ENCODE data around the gene JPH2. TPM values are rescaled to one million over a fixed set of nuclear protein-coding genes. Genes with fewer than 3 reads are reported as not detected.

The JPH2 gene
- polyA plus RNA-seq, 3 donors: 1.6 to 1.8 (median 1.7) TPM

GRCh38 chr20:44102582-44102981 lies 84.4 kb downstream of the JPH2 start:
- DNase-seq: no peak

DNA sequence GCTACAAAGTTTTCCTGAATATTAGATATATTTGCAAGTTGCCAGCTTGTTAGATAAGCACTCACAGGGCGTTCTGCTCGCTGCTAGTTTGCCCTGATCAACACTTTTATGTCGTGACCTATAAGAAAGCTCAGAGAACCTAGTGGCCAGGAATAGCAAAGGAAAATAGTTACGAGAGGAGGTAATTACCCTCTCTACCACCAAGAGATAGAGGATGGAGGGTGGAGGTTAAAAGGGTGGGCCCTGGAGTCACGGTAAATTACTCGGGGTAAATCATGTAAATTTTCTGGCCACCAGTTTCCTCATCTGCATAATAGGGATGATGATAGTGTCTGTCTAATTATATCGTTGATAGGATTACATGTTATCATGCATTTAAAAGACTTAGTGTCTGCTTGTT lies 87.2 kb downstream of the JPH2 start:
- DNase-seq: no peak

DNA sequence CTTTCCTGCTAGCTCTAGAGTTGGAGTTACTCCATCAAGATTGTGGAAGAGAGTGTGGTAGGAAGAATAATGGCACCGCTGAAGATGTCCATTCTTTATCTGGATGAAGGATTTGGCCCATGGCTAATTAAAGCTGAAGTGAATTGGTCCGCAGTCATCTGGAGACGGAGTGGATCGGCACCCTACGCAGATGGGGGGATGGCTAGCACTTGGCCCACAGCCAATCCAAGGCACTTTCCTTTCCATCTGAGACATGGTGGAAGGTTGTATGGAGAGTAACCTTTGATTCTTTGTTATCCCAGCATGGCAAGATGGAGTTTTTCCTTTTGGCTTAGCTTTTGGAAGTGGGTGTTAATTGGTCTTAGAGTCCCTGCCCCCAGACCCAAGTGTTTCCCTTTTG lies 88.3 kb downstream of the JPH2 start:
- no peak for DNase-seq

DNA sequence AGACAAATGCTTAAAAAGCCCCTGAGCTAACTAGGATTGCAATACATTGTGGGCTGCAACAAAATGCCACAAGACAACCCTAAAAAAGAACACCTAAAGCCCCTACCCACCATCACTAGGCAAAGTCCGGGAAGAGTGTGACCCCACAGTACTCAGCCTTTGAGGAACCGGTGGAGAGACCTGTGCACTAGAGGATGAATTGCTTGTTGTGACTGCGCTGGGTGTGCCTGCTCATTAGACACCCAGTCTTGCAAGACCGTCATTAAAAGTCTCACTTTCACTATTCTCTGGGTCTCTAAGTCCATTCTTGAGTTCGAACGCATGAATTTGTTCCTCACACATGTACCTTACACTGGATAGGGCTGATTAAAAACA lies 88.7 kb downstream of the JPH2 start:
- no peak for DNase-seq

GRCh38 chr20:44097521-44098255 lies 89.3 kb downstream of the JPH2 start:
- no peak for DNase-seq

- no peak for DNase-seq
Observed at GRCh38 chr20:44095831-44096230, 91.2 kb downstream of the JPH2 start.

DNA sequence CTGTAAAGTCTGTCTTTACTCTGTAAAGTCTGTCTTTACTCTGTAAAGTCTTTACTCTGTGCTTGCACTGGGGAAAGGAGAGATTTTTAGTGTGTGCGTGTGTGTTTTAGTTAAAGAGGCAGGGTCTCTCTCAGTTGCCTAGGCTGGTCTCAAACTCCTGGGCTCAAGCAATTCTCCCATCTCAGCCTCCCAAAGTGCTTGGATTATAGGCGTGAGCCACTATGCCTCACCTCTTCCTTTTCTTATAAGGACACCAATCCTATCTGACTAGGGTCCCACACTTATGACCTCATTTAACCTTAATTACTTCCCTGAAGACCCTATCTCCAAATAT lies 93.8 kb downstream of the JPH2 start:
- DNase-seq: no peak

DNA sequence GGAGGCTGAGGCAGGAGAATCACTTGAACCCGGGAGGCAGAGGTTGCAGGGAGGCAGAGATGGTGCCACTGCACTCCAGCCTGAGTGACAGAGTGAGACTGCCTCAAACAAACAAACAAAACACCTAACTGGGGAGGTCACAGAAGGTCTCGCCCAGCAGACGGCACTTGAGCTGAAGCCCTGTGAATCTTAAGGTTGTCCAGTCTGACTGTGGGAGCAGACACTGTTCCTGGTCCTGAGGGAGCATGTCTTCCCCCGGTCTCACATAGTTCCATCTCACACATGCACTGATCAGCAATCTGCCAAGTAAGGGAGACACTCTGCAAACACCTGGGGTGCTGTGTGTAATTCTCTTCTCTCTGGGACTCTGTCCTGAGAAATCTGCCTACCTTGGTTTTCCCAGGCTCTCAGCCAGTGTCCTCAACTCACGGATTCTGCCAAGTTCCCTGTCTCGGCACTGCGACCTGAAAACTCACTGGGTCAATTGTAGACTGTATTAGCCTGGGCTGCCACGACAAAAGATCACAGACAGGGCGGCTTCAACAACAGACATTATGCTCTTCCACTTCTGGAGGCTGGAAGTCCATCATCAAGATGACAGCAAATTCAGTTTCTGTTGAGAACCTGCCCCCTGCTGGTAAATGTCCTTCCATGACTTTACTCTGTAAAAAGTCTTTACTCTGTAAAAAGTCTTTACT lies 94.3 kb downstream of the JPH2 start:
- DNase-seq: no peak

DNA sequence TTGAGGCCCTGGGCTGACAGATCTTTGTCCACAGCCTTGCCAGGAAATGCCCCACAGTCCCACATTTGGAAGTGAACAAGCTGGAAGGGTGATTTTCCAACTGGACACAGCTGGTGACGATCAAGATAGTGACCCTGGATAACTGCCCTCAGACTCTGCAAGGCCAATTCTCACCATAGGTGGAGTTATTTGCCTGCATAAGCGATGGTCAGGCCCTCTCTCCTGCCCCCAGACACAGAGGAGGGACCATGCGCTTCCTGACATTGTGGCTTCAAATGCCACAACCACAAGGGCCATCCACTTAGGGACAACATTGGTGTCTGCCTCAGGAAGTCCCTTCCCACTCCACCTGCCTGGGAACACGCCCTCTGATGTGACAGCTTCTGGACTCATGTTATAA lies 96.0 kb downstream of the JPH2 start:
- no peak for DNase-seq

DNA sequence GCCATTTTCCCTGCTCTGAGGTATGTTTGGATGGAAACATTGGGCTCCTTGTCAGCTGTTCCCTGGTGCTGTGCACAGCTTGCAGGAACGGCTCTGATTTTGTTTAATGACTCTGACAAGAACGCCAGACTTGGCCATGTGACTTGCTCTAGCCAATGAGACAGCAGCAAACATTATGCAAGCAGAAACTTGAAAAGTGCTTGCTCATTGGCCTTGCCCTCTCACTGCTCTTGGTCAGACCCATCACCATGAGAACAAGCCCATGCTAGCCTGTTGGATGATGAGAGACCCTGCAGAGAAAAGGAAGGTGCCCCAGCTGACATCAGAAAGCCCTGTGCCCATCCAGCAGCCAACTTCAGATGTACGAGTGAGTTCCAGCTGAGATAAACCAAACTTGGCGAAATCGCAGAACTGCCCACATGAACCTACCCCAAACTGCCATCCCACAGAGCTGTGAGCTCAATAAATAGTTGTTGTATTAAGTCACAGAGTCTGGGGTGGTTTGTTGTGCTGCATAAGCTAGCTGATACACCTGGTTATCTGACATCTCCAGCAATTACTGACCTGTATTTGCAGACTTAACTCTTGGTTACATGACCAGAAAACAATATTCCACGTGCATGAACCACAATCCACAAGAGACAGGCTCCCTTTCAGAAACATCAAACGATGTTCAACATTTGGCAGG lies 96.9 kb downstream of the JPH2 start:
- no peak for DNase-seq

DNA sequence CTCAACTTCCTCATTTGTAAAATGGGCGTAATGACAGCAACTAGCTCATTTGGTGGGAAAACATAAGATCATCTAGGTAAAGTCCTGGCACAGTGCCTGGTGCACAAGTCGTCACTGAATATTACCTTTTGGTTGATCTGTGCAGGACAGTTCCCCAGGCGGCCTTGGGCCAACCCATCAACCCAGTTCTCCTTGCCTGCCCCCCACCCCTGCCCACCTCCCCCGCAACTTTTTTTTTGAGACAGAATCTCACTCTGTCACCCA lies 99.2 kb downstream of the JPH2 start:
- DNase-seq: no peak

- no peak for DNase-seq
Observed at GRCh38 chr20:44087051-44087856, 99.7 kb downstream of the JPH2 start.

DNA sequence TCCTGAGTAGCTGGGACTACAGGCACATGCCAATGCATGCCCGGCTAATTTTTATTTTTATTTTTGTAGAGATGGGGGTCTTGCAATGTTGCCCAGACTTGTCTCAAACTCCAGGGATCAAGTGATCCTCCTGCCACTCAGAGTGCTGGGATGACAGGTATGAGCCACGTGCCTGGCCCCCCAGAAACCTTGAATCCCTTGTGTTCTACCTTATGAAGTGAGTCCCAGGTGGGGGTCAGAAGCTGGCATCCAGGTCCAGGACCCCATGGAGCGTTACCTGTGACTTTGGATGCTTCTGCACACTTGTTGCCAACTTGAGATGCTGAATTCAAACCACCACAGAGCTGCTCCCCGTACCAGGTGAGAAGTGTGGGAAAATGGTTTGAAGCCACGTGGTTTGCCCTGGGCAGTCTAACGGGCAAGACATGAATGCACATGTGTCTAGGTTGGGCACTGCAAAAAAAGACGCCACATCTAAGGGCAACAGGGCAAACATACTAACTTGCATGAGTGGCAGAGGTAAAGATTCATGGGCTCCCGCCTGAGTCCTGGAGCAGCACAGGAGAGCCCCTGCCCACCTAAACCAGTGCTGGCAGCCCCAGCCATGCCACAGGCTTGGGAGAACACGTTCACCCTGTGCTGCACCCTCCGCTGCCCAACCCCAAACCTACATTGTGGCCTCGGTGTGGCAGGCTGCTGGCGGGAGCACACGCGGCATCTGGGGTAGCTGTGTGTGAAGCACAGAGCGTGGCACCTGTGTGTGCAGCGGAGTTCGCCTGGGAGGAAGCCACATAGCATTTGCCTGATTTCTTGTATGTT lies 101.2 kb downstream of the JPH2 start:
- no peak for DNase-seq

DNA sequence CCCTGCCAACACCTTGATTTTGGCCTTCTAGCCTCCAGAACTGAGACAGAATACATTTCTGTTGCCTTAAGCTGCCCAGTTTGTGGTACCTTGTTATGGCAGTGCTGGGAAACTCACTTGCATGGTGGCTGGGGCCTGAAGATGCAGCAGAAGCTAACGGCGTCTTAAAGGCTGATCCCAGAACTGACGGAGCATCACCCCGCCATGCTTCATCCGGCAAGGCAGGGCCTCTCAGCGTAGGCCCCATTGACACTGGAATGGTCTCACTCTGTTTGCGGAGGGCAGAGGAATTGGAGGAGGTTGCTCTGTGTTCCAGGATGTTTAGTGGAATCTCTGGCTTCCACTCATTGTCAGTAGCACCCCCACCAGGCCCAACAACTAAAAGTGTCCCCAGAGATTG lies 102.1 kb downstream of the JPH2 start:
- DNase-seq: no peak

- DNase-seq: no peak
Observed at GRCh38 chr20:44084439-44084838, 102.5 kb downstream of the JPH2 start.

- peak; percentile 42 for DNase-seq
Observed at GRCh38 chr20:44083220-44083933, 103.6 kb downstream of the JPH2 start.

DNA sequence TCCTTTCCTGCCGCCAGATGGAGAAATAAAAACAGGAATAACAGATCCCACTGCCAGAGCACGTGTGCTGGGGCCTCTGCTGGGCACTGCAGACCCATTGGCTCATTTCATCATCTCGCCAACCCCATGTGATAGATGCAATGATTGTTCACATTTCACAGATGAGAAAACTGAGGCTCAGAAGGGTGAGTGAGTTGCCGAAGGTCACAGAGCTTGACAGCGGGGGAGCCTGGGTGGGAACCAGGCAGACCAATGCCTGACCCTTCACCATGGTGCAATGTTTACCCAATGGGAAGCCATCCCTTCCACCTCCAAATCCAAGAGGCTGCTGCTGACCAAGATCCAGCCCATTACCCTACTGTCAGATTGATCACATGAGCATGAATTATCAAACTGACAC lies 105.1 kb downstream of the JPH2 start:
- DNase-seq: no peak

DNA sequence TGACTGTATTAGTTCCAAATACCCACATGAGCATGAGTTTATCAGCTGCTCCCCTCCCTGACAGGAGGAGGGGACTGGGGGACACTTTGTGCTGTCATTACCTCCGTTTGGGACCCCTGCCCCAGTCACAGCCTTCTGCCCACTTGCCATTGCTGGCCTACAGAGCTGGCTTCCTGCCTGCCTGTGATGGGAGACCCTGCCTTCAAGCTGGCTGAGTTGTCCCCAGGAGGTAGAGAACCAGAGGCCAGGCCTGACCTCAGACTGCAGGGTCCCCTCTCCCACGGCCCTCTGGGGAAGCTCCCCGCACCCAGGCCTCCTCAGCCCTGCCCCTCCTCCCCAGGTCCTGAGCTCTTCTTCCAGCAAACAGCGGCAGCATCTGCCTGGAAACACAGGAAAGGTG lies 105.5 kb downstream of the JPH2 start:
- no peak for DNase-seq

- peak; percentile 67 for DNase-seq
Observed at GRCh38 chr20:44080646-44081267, 106.2 kb downstream of the JPH2 start.

- DNase-seq: no peak
Observed at GRCh38 chr20:44080064-44080463, 106.9 kb downstream of the JPH2 start.

DNA sequence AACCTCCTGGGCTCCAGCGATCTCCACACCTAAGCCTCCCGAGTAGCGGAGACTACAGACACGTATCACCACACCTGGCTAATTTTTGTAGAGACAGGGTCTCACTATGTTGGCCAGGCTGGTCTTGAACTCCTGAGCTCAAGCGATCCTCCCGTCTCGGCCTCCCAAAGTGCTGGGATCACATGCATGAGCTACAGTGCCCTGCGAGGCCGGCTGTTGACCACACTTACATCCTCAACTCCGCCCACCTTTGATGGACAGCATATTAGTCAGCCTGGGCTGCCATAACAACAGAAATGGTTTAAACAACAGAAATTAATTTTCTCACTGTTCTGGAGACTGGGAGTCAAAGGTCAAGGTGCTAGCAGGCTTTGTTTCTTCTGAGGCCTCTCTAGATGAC lies 107.7 kb downstream of the JPH2 start:
- DNase-seq: no peak

Measured in renal pelvis (tissue), 4 donors.